Anterior cingulate cortex (tissue), 58 donors: Measurements from ENCODE around the gene SS18L1.

Experiments
- DNase-seq, 58 donors: peaks; one replicate each; lab custom pipeline; 2025; lab: John Stamatoyannopoulos, UW

The SS18L1 gene

GRCh38 chr20:62151225-62151624 is 7.7 kb downstream of the SS18L1 start:
- DNase-seq, result no peak

- no peak for DNase-seq
Measured at GRCh38 chr20:62151835-62152364, 8.3 kb downstream of the SS18L1 start.

DNA sequence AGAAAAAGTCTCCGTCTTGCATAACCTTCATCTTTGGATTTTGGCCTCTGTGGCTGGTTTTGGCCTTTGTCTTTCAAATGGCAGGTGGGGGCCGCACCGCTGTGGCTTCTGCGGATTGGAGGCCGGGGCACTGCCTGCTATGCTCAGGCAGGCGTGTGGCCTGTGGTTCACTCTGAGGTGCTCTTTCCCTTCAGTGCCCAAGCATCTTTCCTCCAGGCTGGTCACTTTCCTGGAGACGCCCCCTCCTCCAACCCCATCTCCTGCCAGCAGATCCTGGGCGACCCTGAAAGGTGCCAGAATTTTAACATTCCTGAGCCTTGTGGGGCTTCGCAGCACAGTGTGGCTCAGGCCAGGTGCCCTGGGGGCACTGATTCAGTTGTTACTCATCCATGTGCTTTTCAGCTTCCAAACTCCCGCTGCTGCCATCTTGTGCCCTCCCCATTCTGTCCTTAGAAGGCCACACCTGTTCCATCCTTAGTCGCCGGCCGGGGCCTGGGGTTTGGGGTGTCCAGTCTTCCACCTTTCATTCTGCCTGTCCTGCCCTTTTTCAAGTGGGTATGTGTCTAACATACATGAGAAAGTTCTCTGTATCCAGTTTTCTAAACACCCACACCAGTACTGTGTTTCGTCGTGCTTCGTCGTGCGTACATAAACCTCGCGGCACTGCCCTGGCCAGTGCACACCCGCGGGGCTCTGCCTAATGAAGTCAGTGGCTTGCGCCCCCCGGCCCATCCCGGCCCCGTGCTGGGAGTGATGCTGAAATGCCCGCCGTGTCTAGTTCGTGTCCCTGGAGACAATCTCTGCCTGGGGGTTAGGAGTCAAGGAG is 12.1 kb downstream of the SS18L1 start:
- DNase-seq, result no peak

GRCh38 chr20:62156254-62156556 is 12.6 kb downstream of the SS18L1 start:
- no peak for DNase-seq

- peak in 27 of 58 donors; percentile 12 to 63 (median 28) for DNase-seq
Measured at GRCh38 chr20:62156592-62157386, 13.2 kb downstream of the SS18L1 start.

- DNase-seq, result no peak
Measured at GRCh38 chr20:62157387-62158087, 14.0 kb downstream of the SS18L1 start.

DNA sequence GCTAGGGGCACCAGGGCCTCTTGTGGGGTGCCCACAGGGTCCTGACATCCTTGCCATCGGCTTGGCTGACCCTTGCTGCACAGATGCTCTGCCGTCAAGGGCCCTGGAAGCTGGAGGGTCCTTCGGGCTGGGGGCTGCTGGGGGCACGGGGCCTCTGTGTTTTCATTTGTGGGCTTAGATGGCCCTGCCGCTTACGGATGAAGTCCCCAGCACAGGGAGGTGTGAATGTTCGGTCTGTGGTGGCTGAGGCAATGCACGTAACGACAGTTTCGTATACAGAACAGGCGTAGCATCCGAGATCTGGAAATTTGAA is 14.5 kb downstream of the SS18L1 start:
- no peak for DNase-seq

DNA sequence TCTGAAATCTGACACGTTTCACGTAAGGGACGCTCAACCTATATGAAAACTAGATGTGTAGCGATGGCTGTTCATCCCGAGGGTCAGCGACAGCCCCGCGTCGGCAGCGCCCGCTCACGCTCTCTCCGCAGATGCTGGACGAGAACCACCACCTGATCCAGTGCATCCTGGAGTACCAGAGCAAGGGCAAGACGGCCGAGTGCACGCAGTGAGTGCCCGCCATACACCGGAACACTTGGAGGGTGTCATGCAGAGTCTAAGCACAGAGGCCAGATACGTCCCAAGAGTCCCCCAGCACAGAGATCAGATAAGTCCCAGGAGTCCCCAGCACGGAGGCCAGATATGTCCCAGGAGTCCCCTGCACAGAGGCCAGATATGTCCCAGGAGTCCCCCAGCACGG is 15.0 kb downstream of the SS18L1 start:
- no peak for DNase-seq

DNA sequence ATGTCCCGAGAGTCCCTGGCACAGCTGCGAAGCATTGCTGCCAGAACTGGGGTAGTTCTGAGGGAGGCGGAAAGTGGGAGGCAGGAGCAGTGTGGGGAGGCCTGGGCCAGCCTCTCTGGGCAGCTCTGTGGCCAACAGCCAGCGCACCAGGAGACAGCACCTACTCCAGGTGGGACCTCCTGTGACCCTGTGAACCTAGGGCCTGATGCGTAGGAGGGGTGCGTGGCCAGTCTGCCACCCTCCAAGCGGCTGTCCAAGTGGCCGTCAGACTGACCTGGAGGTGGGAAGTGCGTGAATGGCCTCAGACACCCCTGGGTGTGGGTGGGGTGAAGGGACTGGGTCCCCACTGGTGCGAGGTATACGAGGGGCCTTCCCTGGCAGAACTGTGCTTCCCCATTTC is 15.5 kb downstream of the SS18L1 start:
- DNase-seq, result no peak

DNA sequence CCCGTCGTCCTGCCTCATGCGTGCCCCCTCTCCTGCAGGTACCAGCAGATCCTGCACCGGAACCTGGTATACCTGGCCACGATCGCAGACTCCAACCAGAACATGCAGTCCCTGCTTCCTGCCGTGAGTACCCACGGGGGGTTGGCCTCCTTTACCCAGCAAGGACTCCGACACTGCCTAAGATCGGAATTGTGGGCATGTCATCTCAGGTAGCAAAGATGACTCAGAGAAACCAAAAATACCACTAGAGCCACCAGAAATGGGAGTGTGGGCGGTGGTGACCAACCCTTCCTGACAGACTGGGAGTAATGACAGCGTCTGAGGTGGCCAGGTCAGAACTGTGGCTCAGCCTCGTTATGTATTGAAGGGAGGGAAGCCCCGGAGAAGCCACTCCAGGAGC is 16.3 kb downstream of the SS18L1 start:
- DNase-seq, result no peak

GRCh38 chr20:62160253-62160652 is 16.7 kb downstream of the SS18L1 start:
- DNase-seq, result no peak

- no peak for DNase-seq
Measured at GRCh38 chr20:62160876-62161275, 17.3 kb downstream of the SS18L1 start.

DNA sequence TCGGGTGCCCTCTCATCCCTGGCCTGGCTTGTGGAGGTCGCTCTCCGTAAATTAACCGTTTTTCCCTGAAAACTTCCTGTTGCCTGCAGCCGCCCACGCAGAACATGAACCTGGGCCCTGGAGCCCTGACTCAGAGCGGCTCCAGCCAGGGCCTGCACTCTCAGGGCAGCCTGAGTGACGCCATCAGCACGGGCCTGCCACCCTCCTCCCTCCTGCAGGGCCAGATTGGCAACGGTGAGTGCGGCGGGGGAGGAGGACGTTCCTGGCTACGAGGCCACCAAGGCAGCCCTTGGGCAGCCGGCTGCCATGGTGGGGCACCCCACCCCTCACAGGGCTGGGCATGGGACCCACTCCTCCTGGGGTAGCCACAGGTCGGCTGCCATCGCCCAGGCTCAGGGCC is 17.8 kb downstream of the SS18L1 start:
- DNase-seq, result no peak

GRCh38 chr20:62162765-62163484 is 19.4 kb downstream of the SS18L1 start:
- no peak for DNase-seq

DNA sequence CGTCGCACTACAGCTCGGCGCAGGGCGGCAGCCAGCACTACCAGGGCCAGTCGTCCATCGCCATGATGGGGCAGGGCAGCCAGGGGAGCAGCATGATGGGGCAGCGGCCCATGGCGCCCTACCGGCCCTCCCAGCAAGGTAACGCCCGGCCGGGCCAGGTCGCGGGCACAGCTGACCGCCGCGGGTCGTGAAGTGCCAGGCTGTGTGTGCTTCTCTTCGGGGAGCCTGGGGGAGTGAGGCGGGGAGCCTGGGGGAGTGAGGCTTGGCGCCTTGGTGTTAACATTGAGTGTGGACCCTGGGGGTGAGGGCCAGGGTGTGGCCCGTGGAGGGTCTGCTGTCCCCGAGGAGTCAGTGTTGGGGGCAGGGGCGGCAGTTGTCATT is 19.9 kb downstream of the SS18L1 start:
- no peak for DNase-seq

DNA sequence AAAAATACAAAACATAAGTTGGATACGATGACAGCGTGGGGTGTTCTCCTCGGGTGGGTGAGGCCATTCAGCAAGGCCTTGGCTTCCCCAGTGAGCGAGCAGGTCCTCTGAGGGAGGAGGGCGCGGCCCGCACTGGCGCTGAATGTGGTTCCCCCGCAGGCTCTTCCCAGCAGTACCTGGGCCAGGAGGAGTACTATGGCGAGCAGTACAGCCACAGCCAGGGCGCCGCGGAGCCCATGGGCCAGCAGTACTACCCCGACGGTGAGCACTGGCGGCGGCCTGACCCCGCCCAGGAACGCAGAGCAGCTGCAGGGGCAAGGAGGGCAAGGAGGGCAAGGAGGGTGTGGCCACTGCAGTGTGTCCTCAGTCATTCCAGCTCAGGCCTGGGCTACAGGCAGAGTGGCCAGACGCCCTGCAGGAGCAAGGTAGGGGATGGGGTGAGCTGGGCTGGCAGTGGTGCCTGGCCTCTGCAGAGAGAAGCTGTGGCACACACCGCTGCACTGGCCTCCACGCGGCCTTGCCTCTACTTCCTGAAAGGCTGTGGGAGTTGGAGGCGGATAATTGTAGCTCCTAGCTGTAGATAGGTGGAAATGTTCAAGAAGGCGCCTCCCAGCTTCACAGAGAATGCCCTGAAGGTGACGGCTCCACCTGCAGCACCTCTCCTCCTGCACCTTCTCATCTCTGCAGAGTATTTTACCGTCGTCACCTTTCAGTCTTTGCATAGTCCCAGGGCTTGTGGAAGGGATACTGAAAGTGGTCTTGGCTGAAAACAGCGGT is 20.6 kb downstream of the SS18L1 start:
- DNase-seq, result no peak

GRCh38 chr20:62164879-62165761 is 21.6 kb downstream of the SS18L1 start:
- DNase-seq, result no peak

- DNase-seq, result no peak
Measured at GRCh38 chr20:62165762-62166399, 22.3 kb downstream of the SS18L1 start.
